C4-2B (cell line): ENCODE measurements around the gene GPR157.

Source experiments
- H3K27ac ChIP-seq: fragments of 450-650 bp; 2 replicates; pipeline ENCODE4 v1.5.1; 2017
- CTCF ChIP-seq: fragments of 450-650 bp; conservative IDR thresholded peaks from 2 replicates; pipeline ENCODE4 v1.5.1; 2017; ENCODE audit warnings: mild to moderate bottlenecking
- ZFX ChIP-seq: fragments of 450-650 bp; IDR thresholded peaks from 2 replicates; pipeline ENCODE4 v1.6.1; 2017

GPR157 gene

GRCh38 chr1:9153152-9153551, 24.2 kb upstream of the GPR157 start:
- TF ChIP-seq ZFX (no peak), CTCF (no peak)
- no peak overlapping the region for H3K27ac ChIP-seq

- H3K27ac ChIP-seq: no peak overlapping the region
- TF ChIP-seq ZFX: no peak
- TF ChIP-seq CTCF: no peak
These were observed 23.6 kb upstream of the GPR157 start for GRCh38 chr1:9152535-9152934.

GRCh38 chr1:9151328-9151860, 22.5 kb upstream of the GPR157 start:
- no peak overlapping the region for H3K27ac ChIP-seq
- no peak for TF ChIP-seq ZFX
- no peak for TF ChIP-seq CTCF

- no peak overlapping the region for H3K27ac ChIP-seq
- no peak for TF ChIP-seq CTCF
- no peak for TF ChIP-seq ZFX
These were observed 21.9 kb upstream of the GPR157 start for GRCh38 chr1:9150582-9151327.

GRCh38 chr1:9149837-9150581, 21.1 kb upstream of the GPR157 start:
- TF ChIP-seq CTCF (no peak), ZFX (no peak)
- H3K27ac ChIP-seq: no peak overlapping the region

GRCh38 chr1:9149151-9149550, 20.2 kb upstream of the GPR157 start:
- no peak overlapping the region for H3K27ac ChIP-seq
- TF ChIP-seq CTCF (no peak), ZFX (no peak)

GRCh38 chr1:9146156-9146555, 17.3 kb upstream of the GPR157 start:
- TF ChIP-seq ZFX (no peak), CTCF (no peak)

More at GRCh38 chr1:9146156-9146555, 17.3 kb upstream of the GPR157 start:
- H3K27ac ChIP-seq: no peak overlapping the region
